Endothelial cell of coronary artery (primary cell): ENCODE data around the gene NECTIN2. TPM values are rescaled to one million over a fixed set of nuclear protein-coding genes. Genes with fewer than 3 reads are reported as not detected.

Source experiments
- total RNA-seq: library from RNA; depleted of rRNA; stranded (reverse); fragments of >200 nt; gene quantifications from 2 replicates; pipeline ENCODE4 v1.2.3, GENCODE V29; 2014

The NECTIN2 gene
- total RNA-seq = 90.7 and 110 TPM in 2 replicates

DNA sequence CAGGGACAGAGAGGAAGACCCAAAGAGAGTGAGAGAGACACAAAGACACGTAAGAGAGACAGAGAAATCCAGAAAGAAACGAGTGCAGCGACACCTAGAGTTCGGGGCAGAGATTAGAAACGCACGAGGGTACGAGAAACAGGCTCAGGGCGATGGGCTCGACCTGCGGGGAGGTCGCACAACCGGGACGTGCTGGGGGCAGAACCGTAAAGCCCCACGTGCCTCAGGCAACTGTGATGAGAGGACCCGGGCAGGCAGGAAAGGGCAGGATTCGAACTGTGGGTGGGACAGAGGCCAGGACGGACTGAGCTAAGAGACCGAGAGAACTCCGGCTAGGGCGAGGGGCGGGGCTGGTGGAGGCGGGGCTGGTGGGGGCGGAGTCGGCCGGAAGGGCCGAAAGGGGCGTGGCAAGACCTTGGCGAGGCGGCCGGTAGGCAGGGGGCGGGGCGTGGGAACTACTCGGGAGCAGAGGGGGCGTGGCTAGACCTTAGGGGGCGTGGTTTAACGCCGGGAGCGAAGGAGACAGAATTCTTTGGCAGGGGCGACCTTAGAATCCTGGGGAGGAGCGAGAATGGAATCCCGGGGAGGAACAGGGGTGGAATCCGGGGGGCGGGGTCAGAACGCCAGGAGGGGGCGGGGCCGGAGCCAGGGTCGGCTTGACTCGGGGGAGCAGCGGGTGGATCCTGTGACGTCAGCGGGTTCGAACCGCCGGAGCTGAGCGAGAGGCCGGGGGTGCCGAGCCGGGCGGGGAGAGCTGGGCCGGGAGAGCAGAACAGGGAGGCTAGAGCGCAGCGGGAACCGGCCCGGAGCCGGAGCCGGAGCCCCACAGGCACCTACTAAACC lies at the start of gene NECTIN2:
TSS of gene NECTIN2 (plus strand) at position 686 of the 843 bp plus-strand sequence. CDS start 229 bp downstream, outside the sequence.

DNA sequence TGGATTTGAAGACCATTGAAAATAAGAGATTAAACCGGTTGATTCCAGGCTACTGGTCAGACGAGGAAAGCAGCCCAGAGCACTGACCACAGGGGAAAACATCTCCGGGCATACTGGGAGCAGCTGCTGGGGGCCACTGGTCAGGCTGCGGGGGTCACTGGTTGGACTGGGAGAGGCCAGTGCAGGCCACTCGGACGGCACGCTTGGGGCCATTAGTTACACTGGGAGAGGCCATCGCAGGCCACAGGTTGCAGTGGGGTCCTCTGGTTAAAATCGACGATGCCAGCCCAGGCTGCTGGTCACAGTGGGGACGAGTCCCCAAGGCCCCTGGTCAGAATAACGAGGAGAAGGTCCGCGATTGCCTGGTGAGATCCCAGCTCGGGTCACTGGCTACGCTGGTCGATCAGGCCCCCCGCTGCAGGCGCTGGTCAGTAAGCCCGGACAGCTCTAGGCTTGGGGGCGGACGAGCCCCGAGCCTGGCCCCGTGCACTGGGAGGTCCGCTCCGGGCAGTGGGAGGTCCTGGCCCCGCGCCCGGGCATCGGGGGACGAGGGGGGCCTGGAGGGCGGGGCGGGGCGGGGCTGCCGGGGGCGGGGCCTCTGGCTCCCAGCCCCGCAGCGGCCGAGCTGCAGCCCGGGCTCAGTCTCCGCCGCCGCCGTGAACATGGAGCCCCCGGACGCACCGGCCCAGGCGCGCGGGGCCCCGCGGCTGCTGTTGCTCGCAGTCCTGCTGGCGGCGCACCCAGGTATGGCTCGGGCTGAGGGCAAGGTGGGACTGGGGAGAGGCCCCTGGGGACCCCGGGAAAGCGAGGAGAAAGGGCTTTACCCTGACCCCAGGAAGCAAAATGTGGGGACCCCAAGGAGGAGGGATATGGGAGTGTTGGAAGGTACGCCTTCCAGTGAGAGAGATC lies 37.4 kb upstream of the NECTIN2 start, which contains the start of gene BCAM:
TSS of gene BCAM (plus strand) at position 641 of the 909 bp plus-strand sequence. CDS start at position 663, 22 bp downstream.

DNA sequence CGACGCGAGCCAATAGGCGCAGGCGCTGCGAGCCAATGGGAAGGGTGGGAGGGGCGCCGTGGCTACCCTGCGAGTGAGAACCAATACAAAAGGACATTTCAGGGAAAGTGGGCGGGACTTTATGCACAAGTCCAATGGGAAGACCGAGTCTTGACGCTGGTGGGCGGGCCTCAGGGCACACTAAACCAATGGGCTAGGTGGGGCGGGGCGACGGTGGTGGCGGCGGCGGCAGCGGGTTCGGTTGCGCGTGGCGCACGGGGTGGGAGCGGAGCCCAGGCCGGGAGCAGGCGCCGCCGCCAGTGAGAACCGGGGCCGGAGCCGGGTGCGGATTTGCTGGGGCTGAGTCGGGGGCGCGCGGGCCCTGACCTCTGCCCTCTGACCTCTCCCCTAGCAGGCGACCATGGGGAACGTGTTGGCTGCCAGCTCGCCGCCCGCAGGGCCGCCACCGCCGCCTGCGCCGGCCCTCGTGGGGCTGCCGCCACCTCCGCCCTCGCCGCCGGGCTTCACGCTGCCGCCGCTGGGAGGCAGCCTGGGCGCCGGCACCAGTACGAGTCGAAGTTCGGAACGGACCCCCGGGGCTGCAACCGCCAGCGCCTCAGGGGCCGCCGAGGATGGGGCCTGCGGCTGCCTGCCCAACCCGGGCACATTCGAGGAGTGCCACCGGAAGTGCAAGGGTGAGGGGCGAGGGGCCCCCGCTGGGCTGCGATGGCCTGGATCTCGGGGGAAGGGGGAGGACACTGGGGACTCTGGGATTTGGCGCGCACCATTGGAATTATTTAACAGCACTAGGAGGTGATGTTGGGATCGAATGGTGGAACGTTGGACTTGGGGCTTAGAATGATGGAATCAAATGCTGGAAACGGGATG lies 45.2 kb downstream of the NECTIN2 start, which contains the start of gene TOMM40:
TSS of gene TOMM40 (plus strand) at position 239 of the 867 bp plus-strand sequence. CDS start at position 401, 162 bp downstream.

DNA sequence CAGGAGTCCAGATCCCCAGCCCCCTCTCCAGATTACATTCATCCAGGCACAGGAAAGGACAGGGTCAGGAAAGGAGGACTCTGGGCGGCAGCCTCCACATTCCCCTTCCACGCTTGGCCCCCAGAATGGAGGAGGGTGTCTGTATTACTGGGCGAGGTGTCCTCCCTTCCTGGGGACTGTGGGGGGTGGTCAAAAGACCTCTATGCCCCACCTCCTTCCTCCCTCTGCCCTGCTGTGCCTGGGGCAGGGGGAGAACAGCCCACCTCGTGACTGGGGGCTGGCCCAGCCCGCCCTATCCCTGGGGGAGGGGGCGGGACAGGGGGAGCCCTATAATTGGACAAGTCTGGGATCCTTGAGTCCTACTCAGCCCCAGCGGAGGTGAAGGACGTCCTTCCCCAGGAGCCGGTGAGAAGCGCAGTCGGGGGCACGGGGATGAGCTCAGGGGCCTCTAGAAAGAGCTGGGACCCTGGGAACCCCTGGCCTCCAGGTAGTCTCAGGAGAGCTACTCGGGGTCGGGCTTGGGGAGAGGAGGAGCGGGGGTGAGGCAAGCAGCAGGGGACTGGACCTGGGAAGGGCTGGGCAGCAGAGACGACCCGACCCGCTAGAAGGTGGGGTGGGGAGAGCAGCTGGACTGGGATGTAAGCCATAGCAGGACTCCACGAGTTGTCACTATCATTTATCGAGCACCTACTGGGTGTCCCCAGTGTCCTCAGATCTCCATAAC lies 59.5 kb downstream of the NECTIN2 start, which contains the start of gene APOE:
TSS of gene APOE (plus strand) at position 360 of the 724 bp plus-strand sequence. CDS start 829 bp downstream, outside the sequence.

DNA sequence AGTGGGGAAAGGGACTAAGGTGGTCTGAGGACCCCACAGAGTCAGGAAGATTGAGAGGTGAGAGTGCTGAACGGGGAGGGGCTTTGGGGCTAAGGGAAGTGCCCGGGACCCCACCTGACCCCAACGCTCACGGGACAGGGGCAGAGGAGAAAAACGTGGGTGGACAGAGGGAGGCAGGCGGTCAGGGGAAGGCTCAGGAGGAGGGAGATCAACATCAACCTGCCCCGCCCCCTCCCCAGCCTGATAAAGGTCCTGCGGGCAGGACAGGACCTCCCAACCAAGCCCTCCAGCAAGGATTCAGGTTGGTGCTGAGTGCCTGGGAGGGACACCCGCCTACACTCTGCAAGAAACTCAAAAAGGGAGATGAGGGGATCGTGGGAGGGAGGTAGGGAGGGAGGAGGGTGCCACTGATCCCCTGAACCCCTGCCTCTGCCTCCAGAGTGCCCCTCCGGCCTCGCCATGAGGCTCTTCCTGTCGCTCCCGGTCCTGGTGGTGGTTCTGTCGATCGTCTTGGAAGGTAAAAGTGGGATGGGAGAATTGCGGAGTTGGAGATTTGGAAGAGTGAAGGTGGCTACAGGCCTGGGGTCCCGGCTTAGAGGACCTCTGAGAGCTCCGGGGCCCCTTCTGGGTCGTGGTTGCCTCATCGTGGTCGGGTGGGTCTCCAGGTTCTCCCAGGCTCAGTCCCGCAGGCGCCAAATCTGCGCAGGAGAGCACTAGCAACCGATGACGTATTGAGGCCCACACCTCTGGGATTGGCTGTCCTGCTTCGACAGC lies 68.5 kb downstream of the NECTIN2 start, which contains the start of gene APOC1:
TSS of gene APOC1 (plus strand) at position 176 of the 774 bp plus-strand sequence. CDS start at position 460, 284 bp downstream.

Other genes starting within 250 kb of the NECTIN2 start
- 0.27 and 0.28 TPM in 2 replicates for gene IGSF23, start 232.7 kb upstream of the NECTIN2 start, total RNA-seq
- gene PVR, start 202.4 kb upstream of the NECTIN2 start, total RNA-seq = 113 and 246 TPM in 2 replicates
- gene CEACAM19, start 174.8 kb upstream of the NECTIN2 start, total RNA-seq = 1.3 and 1.5 TPM in 2 replicates
- gene CEACAM16, start 147.1 kb upstream of the NECTIN2 start, total RNA-seq = 0.09 TPM in 1 of 2 replicates, not detected in the other
- gene BCL3, start 97.6 kb upstream of the NECTIN2 start, total RNA-seq = 2.2 and 7.0 TPM in 2 replicates
- not detected in 2 replicates for gene CBLC, start 68.4 kb upstream of the NECTIN2 start, total RNA-seq
- 15.7 and 21.9 TPM in 2 replicates for gene BCAM, start 37.2 kb upstream of the NECTIN2 start, total RNA-seq
- gene TOMM40, start 45.0 kb downstream of the NECTIN2 start, total RNA-seq = 44.8 and 73.0 TPM in 2 replicates
- 0.28 and 0.81 TPM in 2 replicates for gene APOE, start 59.5 kb downstream of the NECTIN2 start, total RNA-seq
- 0.28 and 0.72 TPM in 2 replicates for gene APOC1, start 68.3 kb downstream of the NECTIN2 start, total RNA-seq
- gene APOC4, start 95.9 kb downstream of the NECTIN2 start, total RNA-seq = not detected in 2 replicates
- gene APOC2, start 99.8 kb downstream of the NECTIN2 start, total RNA-seq = not detected in 2 replicates
- gene CLPTM1, start 109.1 kb downstream of the NECTIN2 start, total RNA-seq = 31.9 and 40.3 TPM in 2 replicates
- 7.1 and 10.7 TPM in 2 replicates for gene RELB, start 155.2 kb downstream of the NECTIN2 start, total RNA-seq
- gene CLASRP, start 192.7 kb downstream of the NECTIN2 start, total RNA-seq = 9.8 and 20.9 TPM in 2 replicates
- gene ZNF296, start 230.2 kb downstream of the NECTIN2 start, total RNA-seq = 0.09 TPM in 2 replicates
- 17.8 and 20.6 TPM in 2 replicates for gene GEMIN7, start 233.0 kb downstream of the NECTIN2 start, total RNA-seq
- 23.1 and 25.9 TPM in 2 replicates for gene PPP1R37, start 246.9 kb downstream of the NECTIN2 start, total RNA-seq